ENCODE data around the gene MAGI1.

GRCh38 chr3:66076861-66077470 lies 38.2 kb upstream of the MAGI1 start:
- TF ChIP-seq, protein P1, sequence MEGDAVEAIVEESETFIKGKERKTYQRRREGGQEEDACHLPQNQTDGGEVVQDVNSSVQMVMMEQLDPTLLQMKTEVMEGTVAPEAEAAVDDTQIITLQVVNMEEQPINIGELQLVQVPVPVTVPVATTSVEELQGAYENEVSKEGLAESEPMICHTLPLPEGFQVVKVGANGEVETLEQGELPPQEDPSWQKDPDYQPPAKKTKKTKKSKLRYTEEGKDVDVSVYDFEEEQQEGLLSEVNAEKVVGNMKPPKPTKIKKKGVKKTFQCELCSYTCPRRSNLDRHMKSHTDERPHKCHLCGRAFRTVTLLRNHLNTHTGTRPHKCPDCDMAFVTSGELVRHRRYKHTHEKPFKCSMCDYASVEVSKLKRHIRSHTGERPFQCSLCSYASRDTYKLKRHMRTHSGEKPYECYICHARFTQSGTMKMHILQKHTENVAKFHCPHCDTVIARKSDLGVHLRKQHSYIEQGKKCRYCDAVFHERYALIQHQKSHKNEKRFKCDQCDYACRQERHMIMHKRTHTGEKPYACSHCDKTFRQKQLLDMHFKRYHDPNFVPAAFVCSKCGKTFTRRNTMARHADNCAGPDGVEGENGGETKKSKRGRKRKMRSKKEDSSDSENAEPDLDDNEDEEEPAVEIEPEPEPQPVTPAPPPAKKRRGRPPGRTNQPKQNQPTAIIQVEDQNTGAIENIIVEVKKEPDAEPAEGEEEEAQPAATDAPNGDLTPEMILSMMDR (IDR thresholded peaks at IDR 0.05) = no peak
- TF ChIP-seq POLR2A (IDR thresholded peaks at IDR 0.05) = no peak
